IMR-90 (cell line): ENCODE results near the gene TNNC1. TPM values are rescaled to one million over a fixed set of nuclear protein-coding genes. Genes with fewer than 3 reads are reported as not detected.

Experiments used
- ATAC-seq: fragments of 200-7000 bp; cut with Tn5 transposase; 2 replicates; pipeline ENCODE4 v1.9.1; 2020; ENCODE audit warnings: low read depth, mild to moderate bottlenecking, moderate library complexity
- BruUV-seq: library from RNA; stranded (reverse); fragments of 400-500 nt; replicated peaks from 2 replicates; lab custom pipeline; 2021; lab: Mats Ljungman, UMichigan
- CTCF ChIA-PET: fragments of 300-600 bp; formaldehyde crosslinking; extraction: SDS; loops from one replicate; lab custom pipeline; 2021; ENCODE audit warnings: antibody characterized with exemption; lab: Yijun Ruan, JAX
- POLR2A ChIA-PET: fragments of 300-600 bp; sonication (Branson Sonifier 250); formaldehyde crosslinking; loops from one replicate; lab custom pipeline; 2022; ENCODE audit warnings: antibody characterized with exemption; ENCODE audit not compliant: unreplicated experiment; lab: Charles Lee
- DNase-seq: peaks from one replicate; pipeline ENCODE4 v3.0.0; 2013
- H2AFZ ChIP-seq: replicated peaks from 2 replicates; pipeline ENCODE3; 2013; ENCODE audit warnings: low read length, mild to moderate bottlenecking; ENCODE audit not compliant: poor library complexity
- H2AK5ac ChIP-seq: 2 replicates; pipeline ENCODE4 v1.6.1; 2013; ENCODE audit warnings: low read depth, low read length, inconsistent platforms
- H2AK9ac ChIP-seq: replicated peaks from 2 replicates; pipeline ENCODE3; 2013; ENCODE audit warnings: mild to moderate bottlenecking, low read depth, low read length, moderate library complexity; ENCODE audit not compliant: poor library complexity
- H2BK120ac ChIP-seq: 2 replicates; pipeline ENCODE4 v1.6.1; 2013; ENCODE audit warnings: low read depth, low read length, inconsistent platforms
- H2BK15ac ChIP-seq: 3 replicates; pipeline ENCODE4 v1.6.1; 2013; ENCODE audit warnings: low read depth, low read length, inconsistent platforms
- H2BK20ac ChIP-seq: 2 replicates; pipeline ENCODE4 v1.6.1; 2013; ENCODE audit warnings: low read depth, mild to moderate bottlenecking, inconsistent platforms, low read length, moderate library complexity
- H2BK5ac ChIP-seq: 2 replicates; pipeline ENCODE4 v1.6.1; 2013; ENCODE audit warnings: mild to moderate bottlenecking, low read depth, low read length, inconsistent platforms; ENCODE audit not compliant: poor library complexity, severe bottlenecking
- H3K14ac ChIP-seq: replicated peaks from 2 replicates; pipeline ENCODE4 v1.6.1; 2013; ENCODE audit warnings: low read depth, low read length, inconsistent platforms
- H3K18ac ChIP-seq: 2 replicates; pipeline ENCODE4 v1.6.1; 2013; ENCODE audit warnings: low read depth, low read length, control low read depth
- H3K23ac ChIP-seq: 2 replicates; pipeline ENCODE4 v1.6.1; 2013; ENCODE audit warnings: low read depth, low read length, inconsistent platforms
- H3K27ac ChIP-seq: 2 replicates; pipeline ENCODE4 v1.5.1; 2013; ENCODE audit warnings: mild to moderate bottlenecking, control low read depth, low read length; ENCODE audit not compliant: insufficient read depth
- H3K27me3 ChIP-seq: 2 replicates; pipeline ENCODE4 v1.6.1; 2013; ENCODE audit warnings: low read length; ENCODE audit not compliant: control insufficient read depth, insufficient read depth
- H3K36me3 ChIP-seq: 2 replicates; pipeline ENCODE4 v1.6.1; 2013; ENCODE audit warnings: low read length, mixed read lengths; ENCODE audit not compliant: control insufficient read depth, insufficient read depth
- H3K4ac ChIP-seq: 2 replicates; pipeline ENCODE4 v1.6.1; 2013; ENCODE audit warnings: low read depth, low read length, inconsistent platforms
- H3K4me1 ChIP-seq: 2 replicates; pipeline ENCODE4 v1.6.1; 2013; ENCODE audit warnings: low read length, mixed read lengths; ENCODE audit not compliant: control insufficient read depth, insufficient read depth
- H3K4me2 ChIP-seq: 2 replicates; pipeline ENCODE4 v1.6.1; 2013; ENCODE audit warnings: low read depth, mild to moderate bottlenecking, control low read depth, low read length, moderate library complexity
- H3K4me3 ChIP-seq: 2 replicates; pipeline ENCODE4 v1.5.1; 2013; ENCODE audit warnings: low read depth, mild to moderate bottlenecking, control low read depth, low read length, moderate library complexity; ENCODE audit not compliant: insufficient read depth
- H3K56ac ChIP-seq: 2 replicates; pipeline ENCODE4 v1.6.1; 2013; ENCODE audit warnings: low read length, inconsistent platforms; ENCODE audit not compliant: insufficient read depth; ENCODE audit errors: extremely low read depth
- H3K79me1 ChIP-seq, 2 experiments: 2 replicates each; pipeline ENCODE4 v1.6.1; 2013; ENCODE audit warnings: low read length in 2 of 2, inconsistent platforms in 1 of 2, low read depth in 1 of 2
- H3K9ac ChIP-seq: 2 replicates; pipeline ENCODE4 v1.6.1; 2013; ENCODE audit warnings: low read depth, low read length, control low read depth
- H3K9me1 ChIP-seq: 2 replicates; pipeline ENCODE4 v1.6.1; 2013; ENCODE audit warnings: low read length, inconsistent platforms; ENCODE audit not compliant: insufficient read depth
- H3K9me3 ChIP-seq: 2 replicates; pipeline ENCODE4 v1.6.1; 2013; ENCODE audit warnings: low read length; ENCODE audit not compliant: control insufficient read depth, insufficient read depth
- H4K20me1 ChIP-seq: 2 replicates; pipeline ENCODE4 v1.6.1; 2013; ENCODE audit warnings: low read length, inconsistent platforms; ENCODE audit not compliant: insufficient read depth
- H4K5ac ChIP-seq: 2 replicates; pipeline ENCODE4 v1.6.1; 2013; ENCODE audit warnings: mild to moderate bottlenecking, low read depth, low read length, control low read depth
- H4K8ac ChIP-seq, 2 experiments: 2 replicates each; pipeline ENCODE4 v1.6.1; 2013; ENCODE audit warnings: low read depth in 2 of 2, low read length in 2 of 2, control low read depth in 1 of 2, inconsistent platforms in 1 of 2
- H4K91ac ChIP-seq: 2 replicates; pipeline ENCODE4 v1.6.1; 2013; ENCODE audit warnings: low read depth, low read length, inconsistent platforms; ENCODE audit not compliant: insufficient read depth
- BHLHE40 ChIP-seq: fragments of 150-350 bp; IDR thresholded peaks from 2 replicates; pipeline ENCODE4 v1.6.1; 2016; ENCODE audit warnings: mild to moderate bottlenecking, low read depth, low read length
- MAFK ChIP-seq: IDR thresholded peaks from 2 replicates; pipeline ENCODE4 v1.6.1; 2012; ENCODE audit warnings: low read depth, low read length, improper control_type of control experiment
- WGBS, 2 experiments: methylation state at CpG; one replicate each; pipeline versions ENCODE4 v1.1.5 to v1.1.7; 2013; ENCODE audit warnings: missing lambda C conversion rate in 2 of 2; ENCODE audit not compliant: insufficient read length in 1 of 2; ENCODE audit errors: extremely low coverage in 2 of 2; 5-methylcytosine and 5-hydroxymethylcytosine counted together
- dilution Hi-C: fragments of 300-500 bp; cut with HindIII; formaldehyde crosslinking; loops from one replicate; pipeline ENCODE4 v1.14.3; 2018; ENCODE audit warnings: low sequenced_read_pairs; ENCODE audit not compliant: unreplicated experiment
- in situ Hi-C: fragments of 300-500 bp; cut with MboI; formaldehyde crosslinking; loops from 3 replicates; pipeline ENCODE4 v1.14.3; 2019; ENCODE audit warnings: low sequenced_read_pairs, inconsistent platforms, mixed read lengths
- intact Hi-C: fragments of 100-400 bp; cut with micrococcal nuclease; formaldehyde crosslinking; loops from 2 replicates; pipeline ENCODE4 v1.10.0; 2022
- polyA plus RNA-seq, 3 experiments: library from polyadenylated mRNA; depleted of rRNA; stranded (reverse); fragments of >200 nt; gene quantifications; 2 replicates each; pipeline ENCODE4 v1.2.3, GENCODE V29; 2012; ENCODE audit warnings: low replicate concordance in 1 of 3
- total RNA-seq: library from RNA; depleted of rRNA; stranded (reverse); fragments of >200 nt; gene quantifications from 2 replicates; pipeline ENCODE4 v1.2.3, GENCODE V29; 2012
- TF ChIP-seq, protein P1 (sequence below): conservative IDR thresholded peaks from 2 replicates; pipeline ENCODE4 v1.5.1; 2012; ENCODE audit warnings: mild to moderate bottlenecking, low read depth, low read length, improper control_type of control experiment

The TNNC1 gene
- total and polyA plus RNA-seq, 2 of the 4 experiments (the other 2 are of a cell fraction) = 1.3 to 4.6 TPM

DNA sequence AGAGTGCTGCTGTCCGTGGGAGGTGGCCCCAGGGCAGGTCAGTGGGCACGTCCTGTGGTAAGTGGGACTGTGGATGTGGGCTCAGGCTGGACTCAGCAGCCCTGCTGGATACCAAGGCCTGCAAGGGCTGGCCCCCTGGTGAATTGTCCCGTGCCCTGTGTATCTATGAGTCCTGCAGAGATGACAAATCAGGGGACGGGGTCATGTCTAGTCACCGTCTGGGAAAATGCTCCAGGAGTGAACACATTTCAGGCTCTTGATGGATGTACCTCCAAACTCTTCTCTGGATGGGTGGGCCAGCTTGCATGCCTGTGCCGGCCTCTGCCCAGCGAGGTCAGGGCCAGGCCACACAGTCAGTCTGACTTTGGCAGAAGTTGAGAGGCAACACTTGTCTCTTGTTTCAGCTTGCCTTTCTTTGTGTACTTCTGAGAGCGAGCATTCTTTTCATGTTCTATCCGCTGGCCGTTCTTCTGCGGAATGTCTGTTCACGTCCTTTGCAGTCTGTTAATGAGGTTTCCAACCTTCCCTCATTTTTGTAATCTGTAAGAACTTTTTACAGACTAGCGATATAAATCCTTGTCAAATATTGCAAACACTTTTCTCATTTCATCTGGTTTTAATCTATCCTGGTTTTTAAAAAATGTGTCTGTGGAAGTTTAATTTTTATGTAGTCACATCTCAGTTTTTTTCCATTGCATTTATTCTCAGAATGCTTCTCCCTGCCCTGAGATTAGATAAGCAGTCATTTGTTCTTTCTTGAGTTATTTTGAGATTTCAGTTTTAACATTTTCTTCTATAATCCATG, 29.9 kb upstream of the TNNC1 start:
- no peak overlapping the region for H4K91ac ChIP-seq
- H3K9me1 ChIP-seq = peaks cover 14% of the 10 kb centered on the region; the same call in 1 of the 2 replicates
- H2BK15ac ChIP-seq = no peak overlapping the region
- H2AK9ac ChIP-seq = peak overlapping the region; percentile 5
- H3K36me3 ChIP-seq = peaks cover 82% of the 10 kb centered on the region
- peak overlapping the region; percentile 66; the same call in 1 of the 2 replicates for H3K23ac ChIP-seq
- no peak overlapping the region for H3K18ac ChIP-seq
- no TSS peak for BruUV-seq
- H3K9ac ChIP-seq = no peak overlapping the region
- peak overlapping the region; percentile 6; the same call in 1 of the 2 replicates for H3K27ac ChIP-seq
- POLR2A ChIA-PET = no interaction called here
- TF ChIP-seq BHLHE40 (peak; percentile 74), MAFK (no peak)
- TF ChIP-seq, protein P1, sequence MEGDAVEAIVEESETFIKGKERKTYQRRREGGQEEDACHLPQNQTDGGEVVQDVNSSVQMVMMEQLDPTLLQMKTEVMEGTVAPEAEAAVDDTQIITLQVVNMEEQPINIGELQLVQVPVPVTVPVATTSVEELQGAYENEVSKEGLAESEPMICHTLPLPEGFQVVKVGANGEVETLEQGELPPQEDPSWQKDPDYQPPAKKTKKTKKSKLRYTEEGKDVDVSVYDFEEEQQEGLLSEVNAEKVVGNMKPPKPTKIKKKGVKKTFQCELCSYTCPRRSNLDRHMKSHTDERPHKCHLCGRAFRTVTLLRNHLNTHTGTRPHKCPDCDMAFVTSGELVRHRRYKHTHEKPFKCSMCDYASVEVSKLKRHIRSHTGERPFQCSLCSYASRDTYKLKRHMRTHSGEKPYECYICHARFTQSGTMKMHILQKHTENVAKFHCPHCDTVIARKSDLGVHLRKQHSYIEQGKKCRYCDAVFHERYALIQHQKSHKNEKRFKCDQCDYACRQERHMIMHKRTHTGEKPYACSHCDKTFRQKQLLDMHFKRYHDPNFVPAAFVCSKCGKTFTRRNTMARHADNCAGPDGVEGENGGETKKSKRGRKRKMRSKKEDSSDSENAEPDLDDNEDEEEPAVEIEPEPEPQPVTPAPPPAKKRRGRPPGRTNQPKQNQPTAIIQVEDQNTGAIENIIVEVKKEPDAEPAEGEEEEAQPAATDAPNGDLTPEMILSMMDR = no peak
- no peak overlapping the region for H4K5ac ChIP-seq
- H3K79me1 ChIP-seq = peaks cover 4 to 41% of the 10 kb centered on the region in 2 experiments; a peak in 3 of 4 replicates
- peaks cover 32% of the 10 kb centered on the region for H4K20me1 ChIP-seq
- no peaks in the 10 kb centered on the region for H3K9me3 ChIP-seq
- CTCF ChIA-PET = no interaction called here
- no peak overlapping the region for H2BK20ac ChIP-seq
- dilution Hi-C loops (no loop called here), in situ Hi-C loops (no loop called here), intact Hi-C loops (no loop called here)
- H3K14ac ChIP-seq = 0 out of 2 replicates have a peak overlapping the region, but pooled peaks have one; percentile 19
- ATAC-seq (peak; percentile 82), DNase-seq (peak; percentile 68)
- no peak overlapping the region for H3K4me2 ChIP-seq
- peak overlapping the region; percentile 13; the same call in 1 of the 2 replicates for H3K4ac ChIP-seq
- H3K56ac ChIP-seq = no peak overlapping the region
- 0 out of 2 replicates have a peak overlapping the region, but pooled peaks have one; percentile 27 for H2AK5ac ChIP-seq
- WGBS, 2 experiments = 31% methylated on average over 5 of the region's 13 CpGs; no CpG with 5 or more reads in 1 of the 2 experiments
- H3K4me1 ChIP-seq = peaks cover 13% of the 10 kb centered on the region; the same call in 1 of the 2 replicates
- H4K8ac ChIP-seq = no peak overlapping the region
- H3K27me3 ChIP-seq = no peaks in the 10 kb centered on the region
- H2AFZ ChIP-seq = peak overlapping the region; percentile 37
- H3K4me3 ChIP-seq = no peak overlapping the region
- H2BK120ac ChIP-seq = no peak overlapping the region
- H2BK5ac ChIP-seq = no peak overlapping the region
